ENCODE measurements around the gene RGS2.
A peak's percentile ranks its signal among the peaks of the same experiment; 100 is the strongest.

The RGS2 gene

GRCh38 chr1:192808518-192809306, at the start of gene RGS2:
RGS2 (plus strand) TSS chr1:192809039; CDS start chr1:192809072, 33 bp downstream.
- peak within 1 kb of the TSS; percentile 97 for H3K27ac Mint-ChIP-seq
- peak within 1 kb of the TSS; percentile 98 for H3K4me3 Mint-ChIP-seq
- H3K27me3 Mint-ChIP-seq (ENCODE audit: low read depth) = peaks cover 14% of the 10 kb centered on the region
- H3K36me3 Mint-ChIP-seq (ENCODE audit: low read depth) = peaks cover 9% of the 10 kb centered on the region
- H3K9me3 Mint-ChIP-seq = no peaks in the 10 kb centered on the region
- H3K4me1 Mint-ChIP-seq (ENCODE audit: low read depth) = peaks cover 31% of the 10 kb centered on the region

- no peaks in the 10 kb centered on the region for H3K27me3 Mint-ChIP-seq (ENCODE audit: low read depth)
- no peaks in the 10 kb centered on the region for H3K36me3 Mint-ChIP-seq (ENCODE audit: low read depth)
- no peaks in the 10 kb centered on the region for H3K9me3 Mint-ChIP-seq
- H3K4me1 Mint-ChIP-seq (ENCODE audit: low read depth) = no peaks in the 10 kb centered on the region
- H3K27ac Mint-ChIP-seq = no peak overlapping the region
- no peak overlapping the region for H3K4me3 Mint-ChIP-seq
Observed at GRCh38 chr1:192759104-192759503, 49.7 kb upstream of the RGS2 start.

- no peak overlapping the region for H3K4me3 Mint-ChIP-seq
- H3K27me3 Mint-ChIP-seq (ENCODE audit: low read depth) = no peaks in the 10 kb centered on the region
- H3K36me3 Mint-ChIP-seq (ENCODE audit: low read depth) = no peaks in the 10 kb centered on the region
- no peaks in the 10 kb centered on the region for H3K9me3 Mint-ChIP-seq
- no peak overlapping the region for H3K27ac Mint-ChIP-seq
- H3K4me1 Mint-ChIP-seq (ENCODE audit: low read depth) = no peaks in the 10 kb centered on the region
Observed at GRCh38 chr1:192762265-192762664, 46.6 kb upstream of the RGS2 start.

GRCh38 chr1:192763243-192763642, 45.6 kb upstream of the RGS2 start:
- no peaks in the 10 kb centered on the region for H3K36me3 Mint-ChIP-seq (ENCODE audit: low read depth)
- H3K4me3 Mint-ChIP-seq = no peak overlapping the region
- no peaks in the 10 kb centered on the region for H3K9me3 Mint-ChIP-seq
- no peaks in the 10 kb centered on the region for H3K4me1 Mint-ChIP-seq (ENCODE audit: low read depth)
- no peak overlapping the region for H3K27ac Mint-ChIP-seq
- no peaks in the 10 kb centered on the region for H3K27me3 Mint-ChIP-seq (ENCODE audit: low read depth)

- Mint-ChIP-seq H3K27ac (no peak overlapping the region), H3K9me3 (no peaks in the 10 kb centered on the region), H3K4me3 (no peak overlapping the region), H3K36me3 (ENCODE audit: low read depth) (no peaks in the 10 kb centered on the region), H3K27me3 (ENCODE audit: low read depth) (no peaks in the 10 kb centered on the region), H3K4me1 (ENCODE audit: low read depth) (no peaks in the 10 kb centered on the region)
Observed at GRCh38 chr1:192763756-192764155, 45.1 kb upstream of the RGS2 start.

- H3K4me3 Mint-ChIP-seq = no peak overlapping the region
- H3K36me3 Mint-ChIP-seq (ENCODE audit: low read depth) = no peaks in the 10 kb centered on the region
- no peaks in the 10 kb centered on the region for H3K27me3 Mint-ChIP-seq (ENCODE audit: low read depth)
- no peak overlapping the region for H3K27ac Mint-ChIP-seq
- H3K9me3 Mint-ChIP-seq = no peaks in the 10 kb centered on the region
- H3K4me1 Mint-ChIP-seq (ENCODE audit: low read depth) = no peaks in the 10 kb centered on the region
Observed at GRCh38 chr1:192764675-192765074, 44.2 kb upstream of the RGS2 start.

- H3K36me3 Mint-ChIP-seq (ENCODE audit: low read depth) = no peaks in the 10 kb centered on the region
- H3K4me1 Mint-ChIP-seq (ENCODE audit: low read depth) = no peaks in the 10 kb centered on the region
- no peaks in the 10 kb centered on the region for H3K27me3 Mint-ChIP-seq (ENCODE audit: low read depth)
- no peak overlapping the region for H3K4me3 Mint-ChIP-seq
- no peaks in the 10 kb centered on the region for H3K9me3 Mint-ChIP-seq
- no peak overlapping the region for H3K27ac Mint-ChIP-seq
Observed at GRCh38 chr1:192766009-192766625, 42.7 kb upstream of the RGS2 start.

GRCh38 chr1:192766876-192767275, 42.0 kb upstream of the RGS2 start:
- Mint-ChIP-seq H3K4me3 (no peak overlapping the region), H3K36me3 (ENCODE audit: low read depth) (no peaks in the 10 kb centered on the region), H3K27me3 (ENCODE audit: low read depth) (no peaks in the 10 kb centered on the region), H3K27ac (no peak overlapping the region), H3K9me3 (no peaks in the 10 kb centered on the region), H3K4me1 (ENCODE audit: low read depth) (no peaks in the 10 kb centered on the region)

GRCh38 chr1:192767798-192768197, 41.0 kb upstream of the RGS2 start:
- H3K27ac Mint-ChIP-seq = no peak overlapping the region
- no peaks in the 10 kb centered on the region for H3K36me3 Mint-ChIP-seq (ENCODE audit: low read depth)
- no peaks in the 10 kb centered on the region for H3K27me3 Mint-ChIP-seq (ENCODE audit: low read depth)
- no peaks in the 10 kb centered on the region for H3K4me1 Mint-ChIP-seq (ENCODE audit: low read depth)
- H3K4me3 Mint-ChIP-seq = no peak overlapping the region
- H3K9me3 Mint-ChIP-seq = no peaks in the 10 kb centered on the region

- Mint-ChIP-seq H3K27me3 (ENCODE audit: low read depth) (no peaks in the 10 kb centered on the region), H3K4me3 (no peak overlapping the region), H3K36me3 (ENCODE audit: low read depth) (no peaks in the 10 kb centered on the region), H3K27ac (no peak overlapping the region), H3K9me3 (no peaks in the 10 kb centered on the region), H3K4me1 (ENCODE audit: low read depth) (no peaks in the 10 kb centered on the region)
Observed at GRCh38 chr1:192768463-192768862, 40.4 kb upstream of the RGS2 start.

- Mint-ChIP-seq H3K27ac (no peak overlapping the region), H3K27me3 (ENCODE audit: low read depth) (no peaks in the 10 kb centered on the region), H3K36me3 (ENCODE audit: low read depth) (no peaks in the 10 kb centered on the region), H3K9me3 (no peaks in the 10 kb centered on the region), H3K4me3 (no peak overlapping the region), H3K4me1 (ENCODE audit: low read depth) (no peaks in the 10 kb centered on the region)
Observed at GRCh38 chr1:192771341-192771740, 37.5 kb upstream of the RGS2 start.

- H3K4me3 Mint-ChIP-seq = no peak overlapping the region
- H3K9me3 Mint-ChIP-seq = no peaks in the 10 kb centered on the region
- H3K27me3 Mint-ChIP-seq (ENCODE audit: low read depth) = no peaks in the 10 kb centered on the region
- H3K36me3 Mint-ChIP-seq (ENCODE audit: low read depth) = no peaks in the 10 kb centered on the region
- no peaks in the 10 kb centered on the region for H3K4me1 Mint-ChIP-seq (ENCODE audit: low read depth)
- H3K27ac Mint-ChIP-seq = no peak overlapping the region
Observed at GRCh38 chr1:192775631-192776030, 33.2 kb upstream of the RGS2 start.

- Mint-ChIP-seq H3K4me1 (ENCODE audit: low read depth) (no peaks in the 10 kb centered on the region), H3K4me3 (no peak overlapping the region), H3K27me3 (ENCODE audit: low read depth) (no peaks in the 10 kb centered on the region), H3K9me3 (no peaks in the 10 kb centered on the region), H3K27ac (no peak overlapping the region), H3K36me3 (ENCODE audit: low read depth) (no peaks in the 10 kb centered on the region)
Observed at GRCh38 chr1:192776206-192776605, 32.6 kb upstream of the RGS2 start.

GRCh38 chr1:192776998-192777397, 31.8 kb upstream of the RGS2 start:
- Mint-ChIP-seq H3K4me1 (ENCODE audit: low read depth) (no peaks in the 10 kb centered on the region), H3K27ac (no peak overlapping the region), H3K9me3 (no peaks in the 10 kb centered on the region), H3K36me3 (ENCODE audit: low read depth) (no peaks in the 10 kb centered on the region), H3K4me3 (no peak overlapping the region), H3K27me3 (ENCODE audit: low read depth) (peaks cover 3% of the 10 kb centered on the region)

- Mint-ChIP-seq H3K9me3 (no peaks in the 10 kb centered on the region), H3K36me3 (ENCODE audit: low read depth) (no peaks in the 10 kb centered on the region), H3K27me3 (ENCODE audit: low read depth) (peaks cover 19% of the 10 kb centered on the region), H3K4me3 (no peak overlapping the region), H3K4me1 (ENCODE audit: low read depth) (no peaks in the 10 kb centered on the region), H3K27ac (no peak overlapping the region)
Observed at GRCh38 chr1:192783791-192784190, 25.0 kb upstream of the RGS2 start.
